IMR-90 (cell line): ENCODE results near the gene OPTN. TPM values are rescaled to one million over a fixed set of nuclear protein-coding genes. Genes with fewer than 3 reads are reported as not detected.

ENCODE experiments used
- ATAC-seq: fragments of 200-7000 bp; cut with Tn5 transposase; 2 replicates; pipeline ENCODE4 v1.9.1; 2020; ENCODE audit warnings: low read depth, mild to moderate bottlenecking, moderate library complexity
- BruUV-seq: library from RNA; stranded (reverse); fragments of 400-500 nt; replicated peaks from 2 replicates; lab custom pipeline; 2021; lab: Mats Ljungman, UMichigan
- CTCF ChIA-PET: fragments of 300-600 bp; formaldehyde crosslinking; extraction: SDS; loops from one replicate; lab custom pipeline; 2021; ENCODE audit warnings: antibody characterized with exemption; lab: Yijun Ruan, JAX
- POLR2A ChIA-PET: fragments of 300-600 bp; sonication (Branson Sonifier 250); formaldehyde crosslinking; loops from one replicate; lab custom pipeline; 2022; ENCODE audit warnings: antibody characterized with exemption; ENCODE audit not compliant: unreplicated experiment; lab: Charles Lee
- DNase-seq: peaks from one replicate; pipeline ENCODE4 v3.0.0; 2013
- H2AFZ ChIP-seq: replicated peaks from 2 replicates; pipeline ENCODE3; 2013; ENCODE audit warnings: low read length, mild to moderate bottlenecking; ENCODE audit not compliant: poor library complexity
- H2AK5ac ChIP-seq: 2 replicates; pipeline ENCODE4 v1.6.1; 2013; ENCODE audit warnings: low read depth, low read length, inconsistent platforms
- H2AK9ac ChIP-seq: replicated peaks from 2 replicates; pipeline ENCODE3; 2013; ENCODE audit warnings: mild to moderate bottlenecking, low read depth, low read length, moderate library complexity; ENCODE audit not compliant: poor library complexity
- H2BK120ac ChIP-seq: 2 replicates; pipeline ENCODE4 v1.6.1; 2013; ENCODE audit warnings: low read depth, low read length, inconsistent platforms
- H2BK15ac ChIP-seq: 3 replicates; pipeline ENCODE4 v1.6.1; 2013; ENCODE audit warnings: low read depth, low read length, inconsistent platforms
- H2BK20ac ChIP-seq: 2 replicates; pipeline ENCODE4 v1.6.1; 2013; ENCODE audit warnings: low read depth, mild to moderate bottlenecking, inconsistent platforms, low read length, moderate library complexity
- H2BK5ac ChIP-seq: 2 replicates; pipeline ENCODE4 v1.6.1; 2013; ENCODE audit warnings: mild to moderate bottlenecking, low read depth, low read length, inconsistent platforms; ENCODE audit not compliant: poor library complexity, severe bottlenecking
- H3K14ac ChIP-seq: replicated peaks from 2 replicates; pipeline ENCODE4 v1.6.1; 2013; ENCODE audit warnings: low read depth, low read length, inconsistent platforms
- H3K18ac ChIP-seq: 2 replicates; pipeline ENCODE4 v1.6.1; 2013; ENCODE audit warnings: low read depth, low read length, control low read depth
- H3K23ac ChIP-seq: 2 replicates; pipeline ENCODE4 v1.6.1; 2013; ENCODE audit warnings: low read depth, low read length, inconsistent platforms
- H3K27ac ChIP-seq: 2 replicates; pipeline ENCODE4 v1.5.1; 2013; ENCODE audit warnings: mild to moderate bottlenecking, control low read depth, low read length; ENCODE audit not compliant: insufficient read depth
- H3K27me3 ChIP-seq: 2 replicates; pipeline ENCODE4 v1.6.1; 2013; ENCODE audit warnings: low read length; ENCODE audit not compliant: control insufficient read depth, insufficient read depth
- H3K36me3 ChIP-seq: 2 replicates; pipeline ENCODE4 v1.6.1; 2013; ENCODE audit warnings: low read length, mixed read lengths; ENCODE audit not compliant: control insufficient read depth, insufficient read depth
- H3K4ac ChIP-seq: 2 replicates; pipeline ENCODE4 v1.6.1; 2013; ENCODE audit warnings: low read depth, low read length, inconsistent platforms
- H3K4me1 ChIP-seq: 2 replicates; pipeline ENCODE4 v1.6.1; 2013; ENCODE audit warnings: low read length, mixed read lengths; ENCODE audit not compliant: control insufficient read depth, insufficient read depth
- H3K4me2 ChIP-seq: 2 replicates; pipeline ENCODE4 v1.6.1; 2013; ENCODE audit warnings: low read depth, mild to moderate bottlenecking, control low read depth, low read length, moderate library complexity
- H3K4me3 ChIP-seq: 2 replicates; pipeline ENCODE4 v1.5.1; 2013; ENCODE audit warnings: low read depth, mild to moderate bottlenecking, control low read depth, low read length, moderate library complexity; ENCODE audit not compliant: insufficient read depth
- H3K56ac ChIP-seq: 2 replicates; pipeline ENCODE4 v1.6.1; 2013; ENCODE audit warnings: low read length, inconsistent platforms; ENCODE audit not compliant: insufficient read depth; ENCODE audit errors: extremely low read depth
- H3K79me1 ChIP-seq, 2 experiments: 2 replicates each; pipeline ENCODE4 v1.6.1; 2013; ENCODE audit warnings: low read length in 2 of 2, inconsistent platforms in 1 of 2, low read depth in 1 of 2
- H3K9ac ChIP-seq: 2 replicates; pipeline ENCODE4 v1.6.1; 2013; ENCODE audit warnings: low read depth, low read length, control low read depth
- H3K9me1 ChIP-seq: 2 replicates; pipeline ENCODE4 v1.6.1; 2013; ENCODE audit warnings: low read length, inconsistent platforms; ENCODE audit not compliant: insufficient read depth
- H3K9me3 ChIP-seq: 2 replicates; pipeline ENCODE4 v1.6.1; 2013; ENCODE audit warnings: low read length; ENCODE audit not compliant: control insufficient read depth, insufficient read depth
- H4K20me1 ChIP-seq: 2 replicates; pipeline ENCODE4 v1.6.1; 2013; ENCODE audit warnings: low read length, inconsistent platforms; ENCODE audit not compliant: insufficient read depth
- H4K5ac ChIP-seq: 2 replicates; pipeline ENCODE4 v1.6.1; 2013; ENCODE audit warnings: mild to moderate bottlenecking, low read depth, low read length, control low read depth
- H4K8ac ChIP-seq, 2 experiments: 2 replicates each; pipeline ENCODE4 v1.6.1; 2013; ENCODE audit warnings: low read depth in 2 of 2, low read length in 2 of 2, control low read depth in 1 of 2, inconsistent platforms in 1 of 2
- H4K91ac ChIP-seq: 2 replicates; pipeline ENCODE4 v1.6.1; 2013; ENCODE audit warnings: low read depth, low read length, inconsistent platforms; ENCODE audit not compliant: insufficient read depth
- CEBPB ChIP-seq: IDR thresholded peaks from 2 replicates; pipeline ENCODE4 v1.6.1; 2012; ENCODE audit warnings: low read depth, low read length, improper control_type of control experiment
- CTCF ChIP-seq: conservative IDR thresholded peaks from 2 replicates; pipeline ENCODE4 v1.5.1; 2012; ENCODE audit warnings: mild to moderate bottlenecking, low read depth, low read length, improper control_type of control experiment
- ELK1 ChIP-seq: fragments of 150-350 bp; IDR thresholded peaks from 2 replicates; pipeline ENCODE4 v1.6.1; 2016; ENCODE audit warnings: low read depth, mild to moderate bottlenecking, low read length, moderate library complexity, borderline replicate concordance
- RAD21 ChIP-seq: IDR thresholded peaks from 2 replicates; pipeline ENCODE4 v1.6.1; 2012; ENCODE audit warnings: low read length, improper control_type of control experiment
- SMC3 ChIP-seq: fragments of 150-350 bp; IDR thresholded peaks from 2 replicates; pipeline ENCODE4 v1.6.1; 2016; ENCODE audit warnings: low read depth, mild to moderate bottlenecking, antibody characterized with exemption, low read length, moderate library complexity
- WGBS, 2 experiments: methylation state at CpG; one replicate each; pipeline versions ENCODE4 v1.1.5 to v1.1.7; 2013; ENCODE audit warnings: missing lambda C conversion rate in 2 of 2; ENCODE audit not compliant: insufficient read length in 1 of 2; ENCODE audit errors: extremely low coverage in 2 of 2; 5-methylcytosine and 5-hydroxymethylcytosine counted together
- dilution Hi-C: fragments of 300-500 bp; cut with HindIII; formaldehyde crosslinking; loops from one replicate; pipeline ENCODE4 v1.14.3; 2018; ENCODE audit warnings: low sequenced_read_pairs; ENCODE audit not compliant: unreplicated experiment
- in situ Hi-C: fragments of 300-500 bp; cut with MboI; formaldehyde crosslinking; loops from 3 replicates; pipeline ENCODE4 v1.14.3; 2019; ENCODE audit warnings: low sequenced_read_pairs, inconsistent platforms, mixed read lengths
- intact Hi-C: fragments of 100-400 bp; cut with micrococcal nuclease; formaldehyde crosslinking; loops from 2 replicates; pipeline ENCODE4 v1.10.0; 2022
- polyA plus RNA-seq, 3 experiments: library from polyadenylated mRNA; depleted of rRNA; stranded (reverse); fragments of >200 nt; gene quantifications; 2 replicates each; pipeline ENCODE4 v1.2.3, GENCODE V29; 2012; ENCODE audit warnings: low replicate concordance in 1 of 3
- total RNA-seq: library from RNA; depleted of rRNA; stranded (reverse); fragments of >200 nt; gene quantifications from 2 replicates; pipeline ENCODE4 v1.2.3, GENCODE V29; 2012

Gene OPTN
- total and polyA plus RNA-seq, 2 of the 4 experiments (the other 2 are of a cell fraction): 34.8 to 41.4 TPM

GRCh38 chr10:13074563-13075451 is 25.2 kb upstream of the OPTN start:
- Histone ChIP-seq H2BK15ac (no peak overlapping the region), H3K23ac (no peak overlapping the region), H3K27me3 (0 out of 2 replicates have a peak, but pooled peaks cover 2% of the 10 kb centered on the region), H4K20me1 (no peaks in the 10 kb centered on the region), H4K91ac (no peak overlapping the region), H3K18ac (no peak overlapping the region), H3K9me3 (peaks cover 9% of the 10 kb centered on the region), H3K79me1 (no peaks in the 10 kb centered on the region), H4K5ac (no peak overlapping the region), H2AK9ac (no peak overlapping the region), H3K9ac (no peak overlapping the region), H2BK120ac (no peak overlapping the region), H3K14ac (no peak overlapping the region), H4K8ac (no peak overlapping the region), H2BK20ac (no peak overlapping the region), H2AK5ac (no peak overlapping the region), H3K56ac (no peak overlapping the region), H3K4me2 (no peak overlapping the region), H3K4me1 (no peaks in the 10 kb centered on the region), H3K27ac (no peak overlapping the region), H2AFZ (no peak overlapping the region), H3K9me1 (no peaks in the 10 kb centered on the region), H3K4ac (no peak overlapping the region), H2BK5ac (no peak overlapping the region), H3K4me3 (no peak overlapping the region), H3K36me3 (no peaks in the 10 kb centered on the region)
- in situ Hi-C loops: loop anchor here (25.0 kb wide), 2 partner anchors 363 to 813 kb away; no protein-coding TSS in a partner anchor
- intact Hi-C loops: loop anchor here (2.0 to 5.0 kb wide), 4 partner anchors 172 to 878 kb away; partner anchors contain the start of genes CDC123 and NUDT5
- DNase-seq (peak; percentile 60), ATAC-seq (peak; percentile 95)
- CTCF ChIA-PET: interaction anchor here (0.6 to 2.8 kb wide), 10 partner anchors 8 to 1780 kb away, joined by 3 to 9 read pairs (median 3); no protein-coding TSS in a partner anchor
- BruUV-seq: no TSS peak
- POLR2A ChIA-PET: no interaction called here
- 0% methylated on average over 2 of the region's 18 CpGs; no CpG with 5 or more reads in 1 of the 2 experiments for WGBS, 2 experiments
- dilution Hi-C loops: no loop called here
- no peak for TF ChIP-seq ELK1
- peak; percentile 94 for TF ChIP-seq RAD21
- peak; percentile 87 for TF ChIP-seq CTCF
- no peak for TF ChIP-seq CEBPB
- TF ChIP-seq SMC3: peak; percentile 79
